Nephron progenitor cell (in vitro differentiated cells): ENCODE data around the gene PYHIN1.

Experiments used
- DNase-seq: peaks from one replicate; pipeline ENCODE4 v3.0.0; 2021
- H3K27ac Mint-ChIP-seq: 2 replicates; pipeline ENCODE4 v1.8.0; 2021; ENCODE audit warnings: mild to moderate bottlenecking, moderate library complexity, mixed read lengths
- H3K27me3 Mint-ChIP-seq: 2 replicates; pipeline ENCODE4 v1.8.0; 2021; ENCODE audit warnings: mild to moderate bottlenecking, low read depth, mixed read lengths; ENCODE audit not compliant: poor library complexity
- H3K36me3 Mint-ChIP-seq: 2 replicates; pipeline ENCODE4 v1.8.0; 2021; ENCODE audit warnings: low read depth, mixed read lengths
- H3K4me1 Mint-ChIP-seq: 2 replicates; pipeline ENCODE4 v1.8.0; 2021; ENCODE audit warnings: mixed read lengths
- H3K4me3 Mint-ChIP-seq: 2 replicates; pipeline ENCODE4 v1.8.0; 2021; ENCODE audit warnings: mild to moderate bottlenecking, moderate library complexity, mixed read lengths
- H3K9me3 Mint-ChIP-seq: 2 replicates; pipeline ENCODE4 v1.8.0; 2021; ENCODE audit warnings: mild to moderate bottlenecking, moderate library complexity, mixed read lengths
- CTCF ChIP-seq: fragments of 200-600 bp; sonication (generic); IDR thresholded peaks from 2 replicates; pipeline ENCODE4 v1.5.0; 2021; ENCODE audit warnings: antibody characterized with exemption

Gene PYHIN1

GRCh38 chr1:159014851-159015250 is 83.5 kb downstream of the PYHIN1 start:
- Mint-ChIP-seq H3K4me1 (peaks cover 25% of the 10 kb centered on the region), H3K4me3 (no peak overlapping the region), H3K27ac (no peak overlapping the region), H3K9me3 (peaks cover 38% of the 10 kb centered on the region), H3K36me3 (peaks cover 89% of the 10 kb centered on the region), H3K27me3 (no peaks in the 10 kb centered on the region)
- DNase-seq = no peak
- TF ChIP-seq CTCF = no peak

GRCh38 chr1:159015440-159015909 is 84.1 kb downstream of the PYHIN1 start:
- H3K9me3 Mint-ChIP-seq = peaks cover 43% of the 10 kb centered on the region
- no peak for TF ChIP-seq CTCF
- peaks cover 89% of the 10 kb centered on the region for H3K36me3 Mint-ChIP-seq
- H3K27ac Mint-ChIP-seq = no peak overlapping the region
- H3K27me3 Mint-ChIP-seq = no peaks in the 10 kb centered on the region
- peaks cover 19% of the 10 kb centered on the region for H3K4me1 Mint-ChIP-seq
- no peak for DNase-seq
- no peak overlapping the region for H3K4me3 Mint-ChIP-seq

GRCh38 chr1:159023723-159024122 is 92.4 kb downstream of the PYHIN1 start:
- H3K36me3 Mint-ChIP-seq = peaks cover 100% of the 10 kb centered on the region
- H3K4me1 Mint-ChIP-seq = peaks cover 21% of the 10 kb centered on the region
- peak overlapping the region; percentile 64 for H3K27ac Mint-ChIP-seq
- peaks cover 81% of the 10 kb centered on the region for H3K9me3 Mint-ChIP-seq
- peak; percentile 10 for DNase-seq
- H3K27me3 Mint-ChIP-seq = peaks cover 5% of the 10 kb centered on the region
- no peak for TF ChIP-seq CTCF
- no peak overlapping the region for H3K4me3 Mint-ChIP-seq

- no peak for TF ChIP-seq CTCF
- no peak for DNase-seq
- Mint-ChIP-seq H3K36me3 (peaks cover 100% of the 10 kb centered on the region), H3K9me3 (peaks cover 91% of the 10 kb centered on the region), H3K4me1 (peaks cover 21% of the 10 kb centered on the region), H3K27ac (no peak overlapping the region), H3K4me3 (no peak overlapping the region), H3K27me3 (peaks cover 5% of the 10 kb centered on the region)
Measured at GRCh38 chr1:159025043-159025442, 93.7 kb downstream of the PYHIN1 start.
